ENCODE data around the gene DNMT3B.

DNMT3B gene

GRCh38 chr20:32829311-32830005, 67.3 kb downstream of the DNMT3B start:
- Mint-ChIP-seq H3K9me3 (no peaks in the 10 kb centered on the region), H3K4me3 (no peak overlapping the region), H3K27me3 (no peaks in the 10 kb centered on the region), H3K36me3 (ENCODE audit: insufficient read depth) (peaks cover 96% of the 10 kb centered on the region), H3K27ac (peak overlapping the region; percentile 51 to 79), H3K4me1 (ENCODE audit: low read depth in 2 of 2) (peaks cover 30 to 50% of the 10 kb centered on the region in 2 donors)
- ATAC-seq (replicated peaks) (no peak), DNase-seq (no peak)

- peaks cover 29 to 51% of the 10 kb centered on the region in 2 donors for H3K4me1 Mint-ChIP-seq (ENCODE audit: low read depth in 2 of 2)
- peak overlapping the region; percentile 51 to 79 for H3K27ac Mint-ChIP-seq
- H3K36me3 Mint-ChIP-seq (ENCODE audit: insufficient read depth): peaks cover 98% of the 10 kb centered on the region
- no peak for ATAC-seq (replicated peaks)
- H3K9me3 Mint-ChIP-seq: no peaks in the 10 kb centered on the region
- no peaks in the 10 kb centered on the region for H3K27me3 Mint-ChIP-seq
- DNase-seq: no peak
- peak overlapping the region; percentile 13 to 30 for H3K4me3 Mint-ChIP-seq
These were observed 68.3 kb downstream of the DNMT3B start for GRCh38 chr20:32830437-32830836.

- Mint-ChIP-seq H3K27ac (no peak overlapping the region), H3K9me3 (no peaks in the 10 kb centered on the region), H3K27me3 (no peaks in the 10 kb centered on the region), H3K4me3 (peak overlapping the region in 1 of 2 donors; percentile 33), H3K36me3 (ENCODE audit: insufficient read depth) (peaks cover 98% of the 10 kb centered on the region), H3K4me1 (ENCODE audit: low read depth in 2 of 2) (peaks cover 29 to 51% of the 10 kb centered on the region in 2 donors)
- DNase-seq (no peak), ATAC-seq (replicated peaks) (no peak)
These were observed 69.8 kb downstream of the DNMT3B start for GRCh38 chr20:32831982-32832381.

- H3K4me3 Mint-ChIP-seq: peak overlapping the region in 1 of 2 donors; percentile 33
- no peaks in the 10 kb centered on the region for H3K27me3 Mint-ChIP-seq
- DNase-seq (no peak), ATAC-seq (replicated peaks) (peak; percentile 80)
- H3K9me3 Mint-ChIP-seq: no peaks in the 10 kb centered on the region
- peak overlapping the region; percentile 20 to 44 for H3K27ac Mint-ChIP-seq
- peaks cover 97% of the 10 kb centered on the region for H3K36me3 Mint-ChIP-seq (ENCODE audit: insufficient read depth)
- peaks cover 29 to 51% of the 10 kb centered on the region in 2 donors for H3K4me1 Mint-ChIP-seq (ENCODE audit: low read depth in 2 of 2)
These were observed 70.5 kb downstream of the DNMT3B start for GRCh38 chr20:32832664-32833063.

GRCh38 chr20:32834972-32835371, 72.8 kb downstream of the DNMT3B start:
- DNase-seq: no peak
- Mint-ChIP-seq H3K4me1 (ENCODE audit: low read depth in 2 of 2) (peaks cover 24 to 36% of the 10 kb centered on the region in 2 donors), H3K4me3 (no peak overlapping the region), H3K9me3 (no peaks in the 10 kb centered on the region), H3K27ac (peak overlapping the region in 1 of 2 donors; percentile 28), H3K36me3 (ENCODE audit: insufficient read depth) (peaks cover 98% of the 10 kb centered on the region), H3K27me3 (no peaks in the 10 kb centered on the region)
- ATAC-seq (replicated peaks): no peak

GRCh38 chr20:32837157-32837556, 75.0 kb downstream of the DNMT3B start:
- Mint-ChIP-seq H3K4me1 (ENCODE audit: low read depth in 2 of 2) (peaks cover 16 to 30% of the 10 kb centered on the region in 2 donors), H3K9me3 (no peaks in the 10 kb centered on the region), H3K4me3 (no peak overlapping the region), H3K36me3 (ENCODE audit: insufficient read depth) (peaks cover 98% of the 10 kb centered on the region), H3K27me3 (no peaks in the 10 kb centered on the region), H3K27ac (peak overlapping the region in 1 of 2 donors; percentile 32)
- DNase-seq (no peak), ATAC-seq (replicated peaks) (no peak)

- peaks cover 94% of the 10 kb centered on the region for H3K36me3 Mint-ChIP-seq (ENCODE audit: insufficient read depth)
- ATAC-seq (replicated peaks): no peak
- H3K4me1 Mint-ChIP-seq (ENCODE audit: low read depth in 2 of 2): peaks cover 17 to 28% of the 10 kb centered on the region in 2 donors
These were observed 77.2 kb downstream of the DNMT3B start for GRCh38 chr20:32839227-32839981.

GRCh38 chr20:32839982-32840285, 77.7 kb downstream of the DNMT3B start:
- Mint-ChIP-seq H3K4me1 (ENCODE audit: low read depth in 2 of 2) (peaks cover 21 to 28% of the 10 kb centered on the region in 2 donors), H3K9me3 (no peaks in the 10 kb centered on the region), H3K36me3 (ENCODE audit: insufficient read depth) (peaks cover 88% of the 10 kb centered on the region), H3K27me3 (no peaks in the 10 kb centered on the region), H3K4me3 (no peak overlapping the region), H3K27ac (peak overlapping the region in 1 of 2 donors; percentile 35)
- no peak for DNase-seq
- ATAC-seq (replicated peaks): no peak

More at GRCh38 chr20:32839227-32839981, 77.2 kb downstream of the DNMT3B start:
- Mint-ChIP-seq H3K27me3 (no peaks in the 10 kb centered on the region), H3K9me3 (no peaks in the 10 kb centered on the region), H3K27ac (peak overlapping the region; percentile 35 to 66), H3K4me3 (no peak overlapping the region)
- DNase-seq: no peak

GRCh38 chr20:32841174-32841573, 79.0 kb downstream of the DNMT3B start:
- Mint-ChIP-seq H3K4me3 (no peak overlapping the region), H3K36me3 (ENCODE audit: insufficient read depth) (peaks cover 84% of the 10 kb centered on the region), H3K27me3 (no peaks in the 10 kb centered on the region), H3K27ac (peak overlapping the region in 1 of 2 donors; percentile 51), H3K4me1 (ENCODE audit: low read depth in 2 of 2) (peaks cover 23 to 29% of the 10 kb centered on the region in 2 donors), H3K9me3 (no peaks in the 10 kb centered on the region)
- ATAC-seq (replicated peaks) (no peak), DNase-seq (no peak)

- Mint-ChIP-seq H3K36me3 (ENCODE audit: insufficient read depth) (peaks cover 83% of the 10 kb centered on the region), H3K4me3 (no peak overlapping the region), H3K27me3 (no peaks in the 10 kb centered on the region), H3K4me1 (ENCODE audit: low read depth in 2 of 2) (peaks cover 23 to 29% of the 10 kb centered on the region in 2 donors), H3K9me3 (no peaks in the 10 kb centered on the region), H3K27ac (peak overlapping the region in 1 of 2 donors; percentile 51)
- ATAC-seq (replicated peaks): no peak
- DNase-seq: no peak
These were observed 79.4 kb downstream of the DNMT3B start for GRCh38 chr20:32841632-32842031.

GRCh38 chr20:32842688-32843524, 80.7 kb downstream of the DNMT3B start:
- Mint-ChIP-seq H3K4me3 (no peak overlapping the region), H3K27ac (peak overlapping the region; percentile 12 to 41), H3K4me1 (ENCODE audit: low read depth in 2 of 2) (peaks cover 23 to 25% of the 10 kb centered on the region in 2 donors), H3K9me3 (no peaks in the 10 kb centered on the region), H3K27me3 (no peaks in the 10 kb centered on the region), H3K36me3 (ENCODE audit: insufficient read depth) (peaks cover 83% of the 10 kb centered on the region)
- DNase-seq (no peak), ATAC-seq (replicated peaks) (no peak)

GRCh38 chr20:32845786-32846185, 83.6 kb downstream of the DNMT3B start:
- DNase-seq: no peak
- H3K9me3 Mint-ChIP-seq: no peaks in the 10 kb centered on the region
- peaks cover 85% of the 10 kb centered on the region for H3K36me3 Mint-ChIP-seq (ENCODE audit: insufficient read depth)
- ATAC-seq (replicated peaks): no peak
- H3K27ac Mint-ChIP-seq: no peak overlapping the region
- H3K27me3 Mint-ChIP-seq: no peaks in the 10 kb centered on the region
- no peak overlapping the region for H3K4me3 Mint-ChIP-seq
- H3K4me1 Mint-ChIP-seq (ENCODE audit: low read depth in 2 of 2): peaks cover 17 to 25% of the 10 kb centered on the region in 2 donors

GRCh38 chr20:32846852-32847251, 84.7 kb downstream of the DNMT3B start:
- ATAC-seq (replicated peaks): no peak
- Mint-ChIP-seq H3K4me1 (ENCODE audit: low read depth in 2 of 2) (peaks cover 13 to 23% of the 10 kb centered on the region in 2 donors), H3K36me3 (ENCODE audit: insufficient read depth) (peaks cover 83% of the 10 kb centered on the region), H3K9me3 (no peaks in the 10 kb centered on the region), H3K27me3 (no peaks in the 10 kb centered on the region), H3K27ac (no peak overlapping the region), H3K4me3 (no peak overlapping the region)
- DNase-seq: no peak

All from effector memory CD8-positive, alpha-beta T cell (primary cell).